H1 (cell line): ENCODE results near the gene MINAR1. TPM values are rescaled to one million over a fixed set of nuclear protein-coding genes. Genes with fewer than 3 reads are reported as not detected.

Experiments used
- POLR2AphosphoS5 ChIP-seq: IDR thresholded peaks from 2 replicates; pipeline ENCODE4 v1.6.1; 2011; ENCODE audit warnings: low read depth, low read length
- POU5F1 ChIP-seq: IDR thresholded peaks from 2 replicates; pipeline ENCODE4 v1.6.1; 2011; ENCODE audit warnings: low read depth, mild to moderate bottlenecking, low read length, moderate library complexity
- RBBP5 ChIP-seq: IDR thresholded peaks from 2 replicates; pipeline ENCODE4 v1.7.1; 2012; ENCODE audit warnings: low read depth, mild to moderate bottlenecking, inconsistent platforms, low read length, moderate library complexity, borderline replicate concordance
- SAP30 ChIP-seq: fragments of 300-600 bp; sonication (generic); IDR thresholded peaks from 2 replicates; pipeline ENCODE4 v1.7.1; 2012; ENCODE audit warnings: low read length, moderate library complexity, mild to moderate bottlenecking, inconsistent platforms; ENCODE audit not compliant: insufficient read depth, insufficient replicate concordance
- SIN3A ChIP-seq, 2 experiments: IDR thresholded peaks in 1 of 2; conservative IDR thresholded peaks in 1 of 2; 2 replicates each; pipeline ENCODE4 v1.6.1; 2011 to 2012; ENCODE audit warnings: low read length in 2 of 2, improper control_type of control experiment in 1 of 2, low read depth in 1 of 2, mild to moderate bottlenecking in 1 of 2
- SP4 ChIP-seq: IDR thresholded peaks from 2 replicates; pipeline ENCODE4 v1.6.1; 2012; ENCODE audit warnings: low read length, inconsistent platforms
- TAF1 ChIP-seq: IDR thresholded peaks from 2 replicates; pipeline ENCODE4 v1.6.1; 2011; ENCODE audit warnings: mild to moderate bottlenecking, low read depth, low read length
- YY1 ChIP-seq: IDR thresholded peaks from 2 replicates; pipeline ENCODE4 v1.6.1; 2011; ENCODE audit warnings: low read depth, mild to moderate bottlenecking, low read length
- ZNF274 ChIP-seq: IDR thresholded peaks from 2 replicates; pipeline ENCODE4 v1.7.0; 2012; ENCODE audit warnings: low read length, borderline replicate concordance; ENCODE audit errors: extremely low read depth
- polyA plus RNA-seq, 7 experiments: library from polyadenylated mRNA; depleted of rRNA in 3 of 7; stranded (reverse) in 5 of 7; unstranded in 2 of 7; fragments of >200 nt in 5 of 7; fragments of 200-250 nt in 2 of 7; gene quantifications; 1 replicate in 5 of 7; 2 replicates in 1 of 7; 4 replicates in 1 of 7; pipeline versions ENCODE4 v1.2.1 to v1.2.3, GENCODE V29; 2011 to 2013; ENCODE audit warnings: missing spikeins in 2 of 7, mixed read lengths in 2 of 7
- total RNA-seq: library from RNA; stranded (reverse); fragmentation: NEBNext Ultra II Directional; extraction: Animal tissue kit (Norgen Biotek cat#: 25700); gene quantifications from 2 replicates; pipeline ENCODE4 v1.2.1, GENCODE V29; 2021
- TF ChIP-seq, protein P1 (sequence below): fragments of 300-600 bp; sonication (generic); IDR thresholded peaks from 2 replicates; pipeline ENCODE4 v1.7.1; 2012; ENCODE audit warnings: low read length, moderate library complexity, mild to moderate bottlenecking, inconsistent platforms; ENCODE audit not compliant: insufficient replicate concordance

Gene MINAR1
- total and polyA plus RNA-seq, 2 of the 8 experiments (the other 6 are each of a cell fraction or from before 2014, with no cell fraction given), result 0.17 to 0.67 TPM

DNA sequence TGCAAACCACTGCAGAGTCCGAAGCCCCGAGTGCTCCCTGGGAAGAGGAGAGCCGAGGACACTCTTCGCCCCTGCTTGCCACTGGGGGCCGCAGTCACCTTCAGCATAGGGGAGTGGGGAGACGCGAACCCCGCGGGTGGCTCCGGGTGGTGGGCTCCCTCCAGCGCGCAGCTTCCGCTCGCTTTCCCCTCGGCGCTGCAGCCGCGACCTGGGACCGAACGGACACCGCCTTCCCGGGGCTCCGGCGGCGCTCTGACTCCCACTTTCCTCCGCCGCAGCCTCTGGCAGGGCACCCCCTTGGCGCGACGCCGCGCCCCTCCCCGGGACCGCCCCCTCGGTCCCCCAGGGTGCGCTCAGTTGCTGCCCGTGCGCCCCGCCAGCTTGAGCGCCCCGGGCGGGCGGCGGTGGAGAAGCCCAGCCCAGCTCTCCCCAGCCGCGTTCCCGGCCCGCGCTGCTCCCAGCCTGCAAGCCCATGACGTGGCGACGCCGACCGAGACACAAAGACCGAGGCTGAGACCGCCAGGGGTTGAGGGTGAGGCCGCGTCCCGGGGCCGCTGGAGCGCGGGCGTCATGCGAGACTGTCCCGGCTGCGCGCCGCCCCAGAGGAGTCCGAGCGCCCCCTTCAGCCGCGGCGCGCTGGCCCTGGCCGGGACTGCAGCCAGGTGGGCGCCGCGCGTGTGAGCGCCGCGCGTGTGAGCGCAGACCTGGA lies at the start of gene MINAR1 (continued):
- TF ChIP-seq, protein P1, sequence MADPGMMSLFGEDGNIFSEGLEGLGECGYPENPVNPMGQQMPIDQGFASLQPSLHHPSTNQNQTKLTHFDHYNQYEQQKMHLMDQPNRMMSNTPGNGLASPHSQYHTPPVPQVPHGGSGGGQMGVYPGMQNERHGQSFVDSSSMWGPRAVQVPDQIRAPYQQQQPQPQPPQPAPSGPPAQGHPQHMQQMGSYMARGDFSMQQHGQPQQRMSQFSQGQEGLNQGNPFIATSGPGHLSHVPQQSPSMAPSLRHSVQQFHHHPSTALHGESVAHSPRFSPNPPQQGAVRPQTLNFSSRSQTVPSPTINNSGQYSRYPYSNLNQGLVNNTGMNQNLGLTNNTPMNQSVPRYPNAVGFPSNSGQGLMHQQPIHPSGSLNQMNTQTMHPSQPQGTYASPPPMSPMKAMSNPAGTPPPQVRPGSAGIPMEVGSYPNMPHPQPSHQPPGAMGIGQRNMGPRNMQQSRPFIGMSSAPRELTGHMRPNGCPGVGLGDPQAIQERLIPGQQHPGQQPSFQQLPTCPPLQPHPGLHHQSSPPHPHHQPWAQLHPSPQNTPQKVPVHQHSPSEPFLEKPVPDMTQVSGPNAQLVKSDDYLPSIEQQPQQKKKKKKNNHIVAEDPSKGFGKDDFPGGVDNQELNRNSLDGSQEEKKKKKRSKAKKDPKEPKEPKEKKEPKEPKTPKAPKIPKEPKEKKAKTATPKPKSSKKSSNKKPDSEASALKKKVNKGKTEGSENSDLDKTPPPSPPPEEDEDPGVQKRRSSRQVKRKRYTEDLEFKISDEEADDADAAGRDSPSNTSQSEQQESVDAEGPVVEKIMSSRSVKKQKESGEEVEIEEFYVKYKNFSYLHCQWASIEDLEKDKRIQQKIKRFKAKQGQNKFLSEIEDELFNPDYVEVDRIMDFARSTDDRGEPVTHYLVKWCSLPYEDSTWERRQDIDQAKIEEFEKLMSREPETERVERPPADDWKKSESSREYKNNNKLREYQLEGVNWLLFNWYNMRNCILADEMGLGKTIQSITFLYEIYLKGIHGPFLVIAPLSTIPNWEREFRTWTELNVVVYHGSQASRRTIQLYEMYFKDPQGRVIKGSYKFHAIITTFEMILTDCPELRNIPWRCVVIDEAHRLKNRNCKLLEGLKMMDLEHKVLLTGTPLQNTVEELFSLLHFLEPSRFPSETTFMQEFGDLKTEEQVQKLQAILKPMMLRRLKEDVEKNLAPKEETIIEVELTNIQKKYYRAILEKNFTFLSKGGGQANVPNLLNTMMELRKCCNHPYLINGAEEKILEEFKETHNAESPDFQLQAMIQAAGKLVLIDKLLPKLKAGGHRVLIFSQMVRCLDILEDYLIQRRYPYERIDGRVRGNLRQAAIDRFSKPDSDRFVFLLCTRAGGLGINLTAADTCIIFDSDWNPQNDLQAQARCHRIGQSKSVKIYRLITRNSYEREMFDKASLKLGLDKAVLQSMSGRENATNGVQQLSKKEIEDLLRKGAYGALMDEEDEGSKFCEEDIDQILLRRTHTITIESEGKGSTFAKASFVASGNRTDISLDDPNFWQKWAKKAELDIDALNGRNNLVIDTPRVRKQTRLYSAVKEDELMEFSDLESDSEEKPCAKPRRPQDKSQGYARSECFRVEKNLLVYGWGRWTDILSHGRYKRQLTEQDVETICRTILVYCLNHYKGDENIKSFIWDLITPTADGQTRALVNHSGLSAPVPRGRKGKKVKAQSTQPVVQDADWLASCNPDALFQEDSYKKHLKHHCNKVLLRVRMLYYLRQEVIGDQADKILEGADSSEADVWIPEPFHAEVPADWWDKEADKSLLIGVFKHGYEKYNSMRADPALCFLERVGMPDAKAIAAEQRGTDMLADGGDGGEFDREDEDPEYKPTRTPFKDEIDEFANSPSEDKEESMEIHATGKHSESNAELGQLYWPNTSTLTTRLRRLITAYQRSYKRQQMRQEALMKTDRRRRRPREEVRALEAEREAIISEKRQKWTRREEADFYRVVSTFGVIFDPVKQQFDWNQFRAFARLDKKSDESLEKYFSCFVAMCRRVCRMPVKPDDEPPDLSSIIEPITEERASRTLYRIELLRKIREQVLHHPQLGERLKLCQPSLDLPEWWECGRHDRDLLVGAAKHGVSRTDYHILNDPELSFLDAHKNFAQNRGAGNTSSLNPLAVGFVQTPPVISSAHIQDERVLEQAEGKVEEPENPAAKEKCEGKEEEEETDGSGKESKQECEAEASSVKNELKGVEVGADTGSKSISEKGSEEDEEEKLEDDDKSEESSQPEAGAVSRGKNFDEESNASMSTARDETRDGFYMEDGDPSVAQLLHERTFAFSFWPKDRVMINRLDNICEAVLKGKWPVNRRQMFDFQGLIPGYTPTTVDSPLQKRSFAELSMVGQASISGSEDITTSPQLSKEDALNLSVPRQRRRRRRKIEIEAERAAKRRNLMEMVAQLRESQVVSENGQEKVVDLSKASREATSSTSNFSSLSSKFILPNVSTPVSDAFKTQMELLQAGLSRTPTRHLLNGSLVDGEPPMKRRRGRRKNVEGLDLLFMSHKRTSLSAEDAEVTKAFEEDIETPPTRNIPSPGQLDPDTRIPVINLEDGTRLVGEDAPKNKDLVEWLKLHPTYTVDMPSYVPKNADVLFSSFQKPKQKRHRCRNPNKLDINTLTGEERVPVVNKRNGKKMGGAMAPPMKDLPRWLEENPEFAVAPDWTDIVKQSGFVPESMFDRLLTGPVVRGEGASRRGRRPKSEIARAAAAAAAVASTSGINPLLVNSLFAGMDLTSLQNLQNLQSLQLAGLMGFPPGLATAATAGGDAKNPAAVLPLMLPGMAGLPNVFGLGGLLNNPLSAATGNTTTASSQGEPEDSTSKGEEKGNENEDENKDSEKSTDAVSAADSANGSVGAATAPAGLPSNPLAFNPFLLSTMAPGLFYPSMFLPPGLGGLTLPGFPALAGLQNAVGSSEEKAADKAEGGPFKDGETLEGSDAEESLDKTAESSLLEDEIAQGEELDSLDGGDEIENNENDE, result no peak
- TF ChIP-seq RBBP5 (no peak; the same call in 1 of the 2 replicates), SIN3A (conservative IDR thresholded peaks at IDR 0.05 in 1 of 2, IDR thresholded peaks at IDR 0.05 in 1 of 2; ENCODE audit: low read depth in 1 of 2, low read length in 2 of 2) (peak in 1 of 2 experiments; percentile 27; a peak in 1 of 4 replicates), SP4 (no peak), SAP30 (no peak), YY1 (no peak), ZNF274 (no peak), POLR2AphosphoS5 (no peak), TAF1 (no peak), POU5F1 (no peak)
